H1 (cell line): ENCODE results near the gene GTSF1L. TPM values are rescaled to one million over a fixed set of nuclear protein-coding genes. Genes with fewer than 3 reads are reported as not detected.

ENCODE experiments used
- CTCF ChIA-PET: fragments of 300-600 bp; sonication (Branson Sonifier 250); formaldehyde crosslinking; loops from one replicate; lab custom pipeline; 2021; ENCODE audit not compliant: partially characterized antibody; lab: Charles Lee
- POLR2A ChIA-PET: fragments of 300-600 bp; sonication (Branson Sonifier 250); formaldehyde crosslinking; loops from one replicate; lab custom pipeline; 2021; ENCODE audit warnings: inconsistent platforms; ENCODE audit not compliant: partially characterized antibody; lab: Charles Lee
- DNase-seq, 2 experiments: peaks; one replicate each; pipeline versions ENCODE4 v3.0.0 to v3.0.0-alpha.2; 2010 to 2022; ENCODE audit warnings: low spot score in 2 of 2, low read depth in 1 of 2, mixed read lengths in 1 of 2
- FAIRE-seq: peaks from 2 replicates; lab custom pipeline; 2011; peaks lifted over from hg19 to GRCh38; lab: Jason Lieb, UNC
- H2AFZ ChIP-seq: 2 replicates; pipeline ENCODE4 v1.8.1; 2012; ENCODE audit warnings: low read length, inconsistent platforms
- H2AK5ac ChIP-seq: 2 replicates; pipeline ENCODE4 v1.6.1; 2013; ENCODE audit warnings: low read depth, low read length
- H2BK120ac ChIP-seq: replicated peaks from 2 replicates; pipeline ENCODE3; 2013; ENCODE audit warnings: low read depth, low read length, inconsistent platforms
- H2BK12ac ChIP-seq: 2 replicates; pipeline ENCODE4 v1.6.1; 2013; ENCODE audit warnings: low read depth, low read length
- H2BK15ac ChIP-seq: 2 replicates; pipeline ENCODE4 v1.6.1; 2013; ENCODE audit warnings: low read length
- H2BK20ac ChIP-seq: 2 replicates; pipeline ENCODE4 v1.6.1; 2013; ENCODE audit warnings: low read length
- H2BK5ac ChIP-seq: 2 replicates; pipeline ENCODE4 v1.6.1; 2013; ENCODE audit warnings: low read depth, low read length
- H3K14ac ChIP-seq: 2 replicates; pipeline ENCODE4 v1.6.1; 2013; ENCODE audit warnings: inconsistent platforms; ENCODE audit not compliant: insufficient read length
- H3K18ac ChIP-seq: 2 replicates; pipeline ENCODE4 v1.6.1; 2013; ENCODE audit warnings: low read length; ENCODE audit errors: extremely low read depth
- H3K23ac ChIP-seq: 2 replicates; pipeline ENCODE4 v1.6.1; 2013; ENCODE audit warnings: inconsistent platforms; ENCODE audit not compliant: insufficient read length
- H3K23me2 ChIP-seq: 2 replicates; pipeline ENCODE4 v1.6.1; 2013; ENCODE audit warnings: low read depth, low read length
- H3K27ac ChIP-seq: 2 replicates; pipeline ENCODE4 v1.6.1; 2011; ENCODE audit warnings: low read depth, low read length, inconsistent platforms
- H3K27me3 ChIP-seq, 4 experiments: replicated peaks in 1 of 4; 1 replicate in 1 of 4; 2 replicates in 3 of 4; pipeline versions ENCODE4 v1.6.1 to v1.8.1; 2011 to 2013; ENCODE audit warnings: low read length in 3 of 4, mild to moderate bottlenecking in 3 of 4, inconsistent platforms in 2 of 4, mixed read lengths in 2 of 4, moderate library complexity in 1 of 4; ENCODE audit not compliant: control insufficient read depth in 3 of 4, insufficient read depth in 3 of 4; ENCODE audit errors: extremely low read depth in 1 of 4
- H3K36me3 ChIP-seq, 4 experiments: 2 replicates each; pipeline versions ENCODE4 v1.6.1 to v1.8.1; 2011 to 2013; ENCODE audit warnings: mild to moderate bottlenecking in 4 of 4, low read length in 3 of 4, moderate library complexity in 2 of 4, control low read depth in 1 of 4, inconsistent platforms in 1 of 4; ENCODE audit not compliant: insufficient read depth in 4 of 4, control insufficient read depth in 2 of 4
- H3K4ac ChIP-seq: replicated peaks from 2 replicates; pipeline ENCODE3; 2013; ENCODE audit warnings: low read length, low read depth, mixed read lengths, inconsistent platforms; ENCODE audit not compliant: insufficient read length
- H3K4me1 ChIP-seq, 4 experiments: replicated peaks in 1 of 4; 1 replicate in 1 of 4; 2 replicates in 3 of 4; pipeline versions ENCODE4 v1.6.1 to v1.8.1; 2011 to 2013; ENCODE audit warnings: low read length in 3 of 4, inconsistent platforms in 2 of 4, mixed read lengths in 1 of 4; ENCODE audit not compliant: insufficient read depth in 4 of 4, control insufficient read depth in 3 of 4
- H3K4me2 ChIP-seq, 2 experiments: 2 replicates each; pipeline versions ENCODE4 v1.6.1 to v1.8.1; 2011 to 2013; ENCODE audit warnings: low read depth in 2 of 2, low read length in 2 of 2, control low read depth in 1 of 2, inconsistent platforms in 1 of 2, mild to moderate bottlenecking in 1 of 2; ENCODE audit not compliant: insufficient read depth in 1 of 2
- H3K4me3 ChIP-seq, 4 experiments: fragments of 200-600, 300-600 bp in 1 of 4; sonication (generic), shearing (Covaris generic), sonication (Bioruptor Twin) in 1 of 4; 2 replicates each; pipeline versions ENCODE4 v1.5.1 to v1.8.1; 2011 to 2016; ENCODE audit warnings: low read length in 4 of 4, low read depth in 3 of 4, control low read depth in 2 of 4, inconsistent platforms in 2 of 4, mild to moderate bottlenecking in 2 of 4, mixed read lengths in 1 of 4, moderate library complexity in 1 of 4; ENCODE audit not compliant: insufficient read depth in 2 of 4; ENCODE audit errors: extremely low read depth in 1 of 4
- H3K56ac ChIP-seq: replicated peaks from 2 replicates; pipeline ENCODE3; 2013; ENCODE audit warnings: low read depth, mild to moderate bottlenecking, mixed read lengths, low read length, inconsistent platforms; ENCODE audit not compliant: insufficient read length
- H3K79me1 ChIP-seq: 2 replicates; pipeline ENCODE4 v1.6.1; 2013; ENCODE audit warnings: low read depth, low read length, control low read depth
- H3K79me2 ChIP-seq, 2 experiments: 2 replicates each; pipeline versions ENCODE4 v1.6.1 to v1.8.1; 2012 to 2013; ENCODE audit warnings: low read length in 2 of 2, mild to moderate bottlenecking in 2 of 2, inconsistent platforms in 1 of 2; ENCODE audit not compliant: insufficient read depth in 2 of 2, control insufficient read depth in 1 of 2
- H3K9ac ChIP-seq, 4 experiments: replicated peaks in 1 of 4; 1 replicate in 1 of 4; 2 replicates in 3 of 4; pipeline versions ENCODE4 v1.6.1 to v1.8.1; 2011 to 2013; ENCODE audit warnings: low read depth in 3 of 4, low read length in 3 of 4, control low read depth in 2 of 4, mild to moderate bottlenecking in 2 of 4, moderate library complexity in 2 of 4, inconsistent platforms in 1 of 4; ENCODE audit errors: extremely low read depth in 1 of 4
- H3K9me3 ChIP-seq, 2 experiments: 2 replicates each; pipeline versions ENCODE4 v1.6.1 to v1.8.1; 2012 to 2013; ENCODE audit warnings: mild to moderate bottlenecking in 2 of 2, moderate library complexity in 2 of 2, control low read depth in 1 of 2, inconsistent platforms in 1 of 2, low read depth in 1 of 2, low read length in 1 of 2, mixed read lengths in 1 of 2; ENCODE audit not compliant: insufficient read depth in 2 of 2
- H4K20me1 ChIP-seq, 2 experiments: replicated peaks in 1 of 2; 2 replicates each; pipeline versions ENCODE3 to v1.8.1; 2011 to 2013; ENCODE audit warnings: inconsistent platforms in 2 of 2, low read length in 2 of 2, mild to moderate bottlenecking in 1 of 2; ENCODE audit not compliant: insufficient read depth in 2 of 2, control insufficient read depth in 1 of 2
- H4K5ac ChIP-seq: 2 replicates; pipeline ENCODE4 v1.6.1; 2013; ENCODE audit warnings: low read length, low read depth, mixed read lengths, inconsistent platforms; ENCODE audit not compliant: insufficient read length
- H4K8ac ChIP-seq: 2 replicates; pipeline ENCODE4 v1.8.0; 2013; ENCODE audit warnings: mild to moderate bottlenecking, moderate library complexity, low read length, inconsistent platforms; ENCODE audit not compliant: insufficient read depth; ENCODE audit errors: extremely low read depth
- H4K91ac ChIP-seq: replicated peaks from 2 replicates; pipeline ENCODE3; 2013; ENCODE audit warnings: low read length, mixed read lengths, inconsistent platforms; ENCODE audit not compliant: insufficient read length
- MAFK ChIP-seq: IDR thresholded peaks from 2 replicates; pipeline ENCODE4 v1.6.1; 2012; ENCODE audit warnings: low read depth, mild to moderate bottlenecking, improper control_type of control experiment, low read length
- SIRT6 ChIP-seq: IDR thresholded peaks from one replicate; pipeline ENCODE4 v1.7.1; 2012; ENCODE audit warnings: low read length, inconsistent platforms
- WGBS, 2 experiments: shearing (Covaris generic) in 1 of 2; methylation state at CpG; one replicate each; pipeline versions ENCODE4 v1.1.6 to v1.1.7; 2013 to 2015; ENCODE audit warnings: low lambda C conversion rate in 2 of 2, mixed read lengths in 2 of 2, inconsistent platforms in 1 of 2, low coverage in 1 of 2, missing lambda C conversion rate in 1 of 2; ENCODE audit not compliant: insufficient replicate concordance in 2 of 2, insufficient coverage in 1 of 2, insufficient read length in 1 of 2; ENCODE audit errors: extremely low coverage in 1 of 2, missing lambda C conversion rate in 1 of 2; 5-methylcytosine and 5-hydroxymethylcytosine counted together
- polyA plus RNA-seq, 7 experiments: library from polyadenylated mRNA; depleted of rRNA in 3 of 7; stranded (reverse) in 5 of 7; unstranded in 2 of 7; fragments of >200 nt in 5 of 7; fragments of 200-250 nt in 2 of 7; gene quantifications; 1 replicate in 5 of 7; 2 replicates in 1 of 7; 4 replicates in 1 of 7; pipeline versions ENCODE4 v1.2.1 to v1.2.3, GENCODE V29; 2011 to 2013; ENCODE audit warnings: missing spikeins in 2 of 7, mixed read lengths in 2 of 7
- total RNA-seq: library from RNA; stranded (reverse); fragmentation: NEBNext Ultra II Directional; extraction: Animal tissue kit (Norgen Biotek cat#: 25700); gene quantifications from 2 replicates; pipeline ENCODE4 v1.2.1, GENCODE V29; 2021

The GTSF1L gene
- total and polyA plus RNA-seq, 2 of the 8 experiments (the other 6 are each of a cell fraction or from before 2014, with no cell fraction given), result not detected

DNA sequence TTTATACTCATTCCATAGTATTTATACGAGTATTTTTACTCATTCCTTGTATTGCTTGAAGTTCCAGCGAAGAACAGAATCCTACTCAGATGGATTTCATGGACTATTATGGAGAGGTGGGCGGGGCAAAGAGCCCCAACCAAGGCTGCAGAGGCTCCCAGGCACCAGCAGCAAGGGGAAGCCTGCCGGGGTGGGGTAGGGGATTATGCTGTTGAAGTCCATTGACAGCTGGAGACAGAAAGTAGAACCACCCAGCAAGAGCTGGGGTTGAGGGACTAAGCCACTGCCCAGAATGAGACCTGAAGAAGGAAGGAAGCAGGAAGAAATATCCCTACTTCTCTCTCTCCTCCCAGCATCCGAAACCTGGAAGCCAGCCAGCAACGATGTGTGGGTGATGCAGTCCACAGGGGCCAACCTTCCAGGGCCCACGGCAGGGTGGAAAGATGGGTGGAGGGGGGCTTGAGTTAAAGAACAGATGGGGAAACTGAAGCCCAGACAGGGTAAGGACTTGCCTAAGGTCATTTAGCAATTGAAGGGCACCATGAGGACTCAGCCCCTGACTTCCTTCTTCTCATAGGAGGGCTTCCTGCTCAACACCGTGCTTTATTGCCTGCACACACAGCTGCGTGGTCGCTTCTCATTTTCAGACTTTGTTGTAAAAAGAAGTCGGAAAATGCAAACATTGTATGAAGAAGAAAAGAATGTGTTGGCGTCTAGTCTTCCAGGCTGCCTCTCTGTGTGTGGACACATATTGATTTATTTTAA is 18.3 kb upstream of the GTSF1L start:
- no peak overlapping the region for H2BK12ac ChIP-seq
- H3K36me3 ChIP-seq, result no peaks in the 10 kb centered on the region
- TF ChIP-seq MAFK, result no peak
- TF ChIP-seq SIRT6, result no peak
- H3K27me3 ChIP-seq, result no peaks in the 10 kb centered on the region; a peak in 1 of 7 replicates
- H2BK15ac ChIP-seq, result no peak overlapping the region
- H3K56ac ChIP-seq, result no peak overlapping the region
- H3K79me1 ChIP-seq, result no peaks in the 10 kb centered on the region
- no peak overlapping the region for H2AFZ ChIP-seq
- H3K23me2 ChIP-seq, result no peaks in the 10 kb centered on the region
- no peak overlapping the region for H2BK120ac ChIP-seq
- ChIA-PET POLR2A (no interaction called here), CTCF (interaction anchor here (0.6 to 2.1 kb wide), 6 partner anchors 10 to 377 kb away, joined by 3 to 5 read pairs (median 3); no protein-coding TSS in a partner anchor)
- no peak overlapping the region for H3K9ac ChIP-seq
- no peak overlapping the region for H3K4me3 ChIP-seq
- H3K4me2 ChIP-seq, result no peak overlapping the region
- FAIRE-seq (no peak), DNase-seq (no peak)
- H3K27ac ChIP-seq, result no peak overlapping the region
- peaks cover 0 to 4% (median 1%) of the 10 kb centered on the region in 4 experiments; a peak in 2 of 7 replicates for H3K4me1 ChIP-seq
- H3K14ac ChIP-seq, result no peak overlapping the region
- H2BK5ac ChIP-seq, result no peak overlapping the region
- WGBS, 2 experiments, result 87% methylated on average over 12 of the region's 12 CpGs; no CpG with 5 or more reads in 1 of the 2 experiments
- H2BK20ac ChIP-seq, result no peak overlapping the region
- H4K8ac ChIP-seq, result no peak overlapping the region
- H3K79me2 ChIP-seq, result no peaks in the 10 kb centered on the region
- no peak overlapping the region for H4K5ac ChIP-seq
- no peak overlapping the region for H2AK5ac ChIP-seq
- no peak overlapping the region for H3K4ac ChIP-seq
- no peak overlapping the region for H3K23ac ChIP-seq
- H4K20me1 ChIP-seq, result no peaks in the 10 kb centered on the region
- no peak overlapping the region for H3K18ac ChIP-seq
- H4K91ac ChIP-seq, result no peak overlapping the region
- no peaks in the 10 kb centered on the region for H3K9me3 ChIP-seq
